Natural killer cell (primary cell): Measurements from ENCODE around the gene ANGPTL4. TPM values are rescaled to one million over a fixed set of nuclear protein-coding genes. Genes with fewer than 3 reads are reported as not detected.
A peak's percentile ranks its signal among the peaks of the same experiment; 100 is the strongest.
"Not testable (repeated sequence)": the region's sequence is repeated elsewhere in the genome, so short reads cannot be mapped to it uniquely, and the experiment has no call there.

Experiments used
- ATAC-seq, 3 donors: fragments of 150-1000 bp in 2 of 3; fragments of 200-7000 bp in 1 of 3; cut with Tn5 transposase; 1 replicate in 1 of 3; 2 replicates in 2 of 3; pipeline ENCODE4 v1.10.0; 2021; ENCODE audit warnings: mild to moderate bottlenecking in 2 of 3, moderate library complexity in 2 of 3
- DNase-seq, 2 donors: peaks; one replicate each; pipeline versions ENCODE4 v3.0.0 to v3.0.0-alpha.2; 2013 to 2021; ENCODE audit warnings: mixed read lengths in 1 of 2
- H3K27ac ChIP-seq: one replicate; pipeline ENCODE4 v1.5.1; 2013; ENCODE audit warnings: mild to moderate bottlenecking, low read length
- H3K27me3 ChIP-seq: one replicate; pipeline ENCODE4 v1.6.1; 2013; ENCODE audit warnings: low read length; ENCODE audit not compliant: control insufficient read depth, insufficient read depth
- H3K36me3 ChIP-seq: one replicate; pipeline ENCODE4 v1.6.1; 2013; ENCODE audit warnings: low read length; ENCODE audit not compliant: control insufficient read depth, insufficient read depth
- H3K4me1 ChIP-seq: one replicate; pipeline ENCODE4 v1.6.1; 2013; ENCODE audit warnings: low read length; ENCODE audit not compliant: control insufficient read depth, insufficient read depth
- H3K4me3 ChIP-seq: one replicate; pipeline ENCODE4 v1.5.1; 2013; ENCODE audit warnings: low read length
- H3K9me3 ChIP-seq: one replicate; pipeline ENCODE4 v1.6.1; 2013; ENCODE audit warnings: low read length; ENCODE audit not compliant: control insufficient read depth, insufficient read depth
- H3K27ac Mint-ChIP-seq, 2 donors: one replicate each; pipeline ENCODE4 v1.8.0; 2022; ENCODE audit warnings: mild to moderate bottlenecking in 2 of 2, mixed read lengths in 2 of 2, moderate library complexity in 1 of 2
- H3K27me3 Mint-ChIP-seq, 2 donors: one replicate each; pipeline ENCODE4 v1.8.0; 2022; ENCODE audit warnings: low read depth in 2 of 2, mixed read lengths in 2 of 2
- H3K36me3 Mint-ChIP-seq: one replicate; pipeline ENCODE4 v1.8.0; 2022; ENCODE audit warnings: mixed read lengths
- H3K4me1 Mint-ChIP-seq, 2 donors: one replicate each; pipeline ENCODE4 v1.8.0; 2022; ENCODE audit warnings: mixed read lengths in 2 of 2
- H3K4me3 Mint-ChIP-seq: one replicate; pipeline ENCODE4 v1.8.0; 2022; ENCODE audit warnings: mild to moderate bottlenecking, moderate library complexity, mixed read lengths
- H3K9me3 Mint-ChIP-seq, 2 donors: one replicate each; pipeline ENCODE4 v1.8.0; 2022; ENCODE audit warnings: mixed read lengths in 2 of 2
- WGBS: methylation state at CpG from one replicate; pipeline ENCODE4 v1.1.7; 2013; ENCODE audit warnings: missing lambda C conversion rate; ENCODE audit not compliant: insufficient coverage; 5-methylcytosine and 5-hydroxymethylcytosine counted together
- intact Hi-C: fragments of 100-400 bp; cut with micrococcal nuclease; formaldehyde crosslinking; loops from one replicate; pipeline ENCODE4 v1.14.2; 2022
- total RNA-seq, 4 donors: library from RNA; stranded (reverse); fragments of 120-200 nt in 1 of 4; gene quantifications; one replicate each; pipeline versions ENCODE4 v1.2.3 to v1.2.4, GENCODE V29; 2013 to 2022
- TF ChIP-seq, protein P1 (sequence below): fragments of 200-600 bp; IDR thresholded peaks from one replicate; pipeline ENCODE4 v1.8.0; 2022; ENCODE audit warnings: antibody characterized with exemption

The ANGPTL4 gene
- not detected for total RNA-seq
- total RNA-seq (2013): not detected

DNA sequence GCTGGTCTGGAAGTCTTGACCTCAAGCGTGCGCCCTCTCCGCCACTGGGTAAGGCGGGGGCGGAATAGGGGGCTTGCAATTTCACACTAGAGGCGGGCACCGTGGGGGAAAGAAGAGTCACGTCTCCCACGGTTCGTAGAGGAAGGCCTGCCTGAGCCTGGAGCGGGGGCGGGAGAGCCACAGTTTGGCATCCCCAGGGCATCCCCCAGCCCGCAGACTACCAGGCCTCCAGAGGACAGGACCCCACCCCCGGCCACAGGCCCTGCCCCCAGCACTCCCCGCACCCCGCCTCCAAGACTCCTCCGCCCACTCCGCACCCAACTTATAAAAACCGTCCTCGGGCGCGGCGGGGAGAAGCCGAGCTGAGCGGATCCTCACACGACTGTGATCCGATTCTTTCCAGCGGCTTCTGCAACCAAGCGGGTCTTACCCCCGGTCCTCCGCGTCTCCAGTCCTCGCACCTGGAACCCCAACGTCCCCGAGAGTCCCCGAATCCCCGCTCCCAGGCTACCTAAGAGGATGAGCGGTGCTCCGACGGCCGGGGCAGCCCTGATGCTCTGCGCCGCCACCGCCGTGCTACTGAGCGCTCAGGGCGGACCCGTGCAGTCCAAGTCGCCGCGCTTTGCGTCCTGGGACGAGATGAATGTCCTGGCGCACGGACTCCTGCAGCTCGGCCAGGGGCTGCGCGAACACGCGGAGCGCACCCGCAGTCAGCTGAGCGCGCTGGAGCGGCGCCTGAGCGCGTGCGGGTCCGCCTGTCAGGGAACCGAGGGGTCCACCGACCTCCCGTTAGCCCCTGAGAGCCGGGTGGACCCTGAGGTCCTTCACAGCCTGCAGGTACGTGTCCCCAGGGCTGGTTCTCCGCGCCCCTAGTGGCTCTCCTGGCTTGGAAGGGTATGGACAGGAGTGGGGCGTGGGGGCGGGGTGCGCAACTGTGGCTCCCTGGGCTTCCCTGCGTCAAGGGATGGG is at the start of gene ANGPTL4:
ANGPTL4 (plus strand) TSS at position 353 of the 969 bp plus-strand sequence; CDS start at position 520, 167 bp downstream.
- Histone ChIP-seq H3K27me3 (peaks cover 6% of the 10 kb centered on the region), H3K4me3 (no peak within 1 kb of the TSS), H3K9me3 (no peaks in the 10 kb centered on the region), H3K36me3 (no peaks in the 10 kb centered on the region), H3K4me1 (peaks cover 18% of the 10 kb centered on the region), H3K27ac (no peak within 1 kb of the TSS)
- TF ChIP-seq, protein P1, sequence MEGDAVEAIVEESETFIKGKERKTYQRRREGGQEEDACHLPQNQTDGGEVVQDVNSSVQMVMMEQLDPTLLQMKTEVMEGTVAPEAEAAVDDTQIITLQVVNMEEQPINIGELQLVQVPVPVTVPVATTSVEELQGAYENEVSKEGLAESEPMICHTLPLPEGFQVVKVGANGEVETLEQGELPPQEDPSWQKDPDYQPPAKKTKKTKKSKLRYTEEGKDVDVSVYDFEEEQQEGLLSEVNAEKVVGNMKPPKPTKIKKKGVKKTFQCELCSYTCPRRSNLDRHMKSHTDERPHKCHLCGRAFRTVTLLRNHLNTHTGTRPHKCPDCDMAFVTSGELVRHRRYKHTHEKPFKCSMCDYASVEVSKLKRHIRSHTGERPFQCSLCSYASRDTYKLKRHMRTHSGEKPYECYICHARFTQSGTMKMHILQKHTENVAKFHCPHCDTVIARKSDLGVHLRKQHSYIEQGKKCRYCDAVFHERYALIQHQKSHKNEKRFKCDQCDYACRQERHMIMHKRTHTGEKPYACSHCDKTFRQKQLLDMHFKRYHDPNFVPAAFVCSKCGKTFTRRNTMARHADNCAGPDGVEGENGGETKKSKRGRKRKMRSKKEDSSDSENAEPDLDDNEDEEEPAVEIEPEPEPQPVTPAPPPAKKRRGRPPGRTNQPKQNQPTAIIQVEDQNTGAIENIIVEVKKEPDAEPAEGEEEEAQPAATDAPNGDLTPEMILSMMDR: no peak
- Mint-ChIP-seq H3K4me3 (peak within 1 kb of the TSS; percentile 85), H3K4me1 (peaks cover 6 to 17% of the 10 kb centered on the region in 2 donors), H3K27ac (peak within 1 kb of the TSS in 1 of 2 donors; percentile 42), H3K9me3 (no peaks in the 10 kb centered on the region), H3K27me3 (peaks cover 8 to 23% of the 10 kb centered on the region in 2 donors), H3K36me3 (no peaks in the 10 kb centered on the region)
- intact Hi-C loops: no loop called here
- DNase-seq (peak in 1 of 2 donors; percentile 59), ATAC-seq (peak; percentile 49 to 81 (median 76))
- WGBS: 4% methylated on average over 81 of the region's 81 CpGs

DNA sequence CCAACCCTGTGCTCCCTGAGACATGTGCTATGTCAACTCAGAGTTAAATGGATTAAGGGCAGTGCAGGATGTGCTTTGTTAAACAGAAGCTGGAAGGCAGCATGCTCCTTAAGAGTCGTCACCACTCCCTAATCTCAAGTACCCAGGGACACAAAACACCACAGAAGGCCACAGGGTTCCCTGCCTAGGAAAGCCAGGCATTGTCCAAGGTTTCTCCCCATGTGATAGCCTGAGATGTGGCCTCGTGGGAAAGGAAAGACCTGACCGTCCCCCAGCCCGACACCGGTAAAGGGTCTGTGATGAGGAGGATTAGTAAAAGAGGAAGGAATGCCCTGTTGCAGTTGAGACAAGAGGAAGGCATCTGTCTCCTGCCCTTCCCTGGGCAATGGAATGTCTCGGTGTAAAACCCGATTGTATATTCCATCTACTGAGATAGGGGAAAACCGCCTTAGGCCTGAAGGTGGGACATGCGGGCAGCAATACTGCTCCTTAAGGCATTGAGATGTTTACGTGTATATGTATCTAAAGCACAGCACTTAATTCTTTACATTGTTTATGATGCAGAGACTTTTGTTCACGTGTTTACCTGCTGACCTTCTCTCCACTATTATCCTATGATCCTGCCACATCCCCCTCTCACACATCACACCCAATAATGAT is 48.8 kb upstream of the ANGPTL4 start:
- H3K27me3 ChIP-seq, H3K4me3 ChIP-seq, intact Hi-C loops, H3K9me3 Mint-ChIP-seq, ATAC-seq, DNase-seq, H3K36me3 Mint-ChIP-seq, H3K4me1 ChIP-seq, H3K27ac Mint-ChIP-seq, H3K27me3 Mint-ChIP-seq, H3K27ac ChIP-seq, H3K4me3 Mint-ChIP-seq, H3K9me3 ChIP-seq, H3K4me1 Mint-ChIP-seq: not testable (repeated sequence)
- H3K36me3 ChIP-seq: peaks cover 34% of the 10 kb centered on the region
- WGBS: 94% methylated on average over 11 of the region's 11 CpGs

DNA sequence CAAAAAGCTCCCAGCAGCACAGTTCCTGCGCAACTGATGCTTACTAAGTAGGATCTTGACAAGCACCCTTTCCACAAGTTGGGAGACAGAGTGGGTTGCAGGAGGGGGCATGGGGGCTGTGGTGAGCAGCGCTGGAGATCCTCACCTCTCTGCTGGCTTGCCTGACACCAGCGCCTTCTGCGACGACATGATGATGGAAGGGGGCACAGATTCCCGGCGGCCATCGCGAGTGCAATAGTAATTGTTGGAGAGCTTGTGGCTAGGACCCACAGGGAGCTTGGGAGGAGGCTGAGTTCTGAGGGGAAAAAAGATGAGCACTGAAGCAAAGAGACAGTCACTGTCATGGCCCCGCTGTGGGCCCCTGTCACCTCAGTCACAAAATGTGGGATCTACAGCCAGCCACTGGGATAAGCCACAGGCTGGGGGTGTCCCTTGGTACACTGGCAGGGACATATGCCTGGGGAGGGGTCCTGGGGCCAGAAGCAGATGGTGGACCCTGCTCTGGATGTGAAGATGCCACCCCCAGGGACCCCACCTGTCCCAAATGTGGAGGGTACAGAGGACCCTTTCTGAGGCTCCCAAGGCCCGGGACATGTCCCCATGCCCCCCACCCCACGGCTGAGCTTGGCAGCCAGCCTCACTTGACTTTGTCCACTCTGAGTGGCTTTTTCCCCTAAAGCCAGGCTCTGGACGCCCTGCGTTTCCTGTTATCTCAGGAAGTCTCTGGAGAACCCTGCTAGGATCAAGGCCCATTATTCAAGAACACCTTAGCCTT is 47.4 kb upstream of the ANGPTL4 start:
- WGBS: 96% methylated on average over 14 of the region's 14 CpGs
- H3K4me1 Mint-ChIP-seq: peaks cover 18 to 22% of the 10 kb centered on the region in 2 donors
- H3K27me3 Mint-ChIP-seq: no peaks in the 10 kb centered on the region
- H3K27me3 ChIP-seq: no peaks in the 10 kb centered on the region
- no peaks in the 10 kb centered on the region for H3K36me3 Mint-ChIP-seq
- no peak overlapping the region for H3K4me3 ChIP-seq
- TF ChIP-seq, protein P1: no peak
- H3K9me3 Mint-ChIP-seq: no peaks in the 10 kb centered on the region
- ATAC-seq: no peak
- peaks cover 15% of the 10 kb centered on the region for H3K4me1 ChIP-seq
- no peak overlapping the region for H3K27ac Mint-ChIP-seq
- no peak overlapping the region for H3K4me3 Mint-ChIP-seq
- intact Hi-C loops: no loop called here
- peaks cover 25% of the 10 kb centered on the region for H3K36me3 ChIP-seq
- DNase-seq: no peak
- H3K9me3 ChIP-seq: no peaks in the 10 kb centered on the region
- H3K27ac ChIP-seq: no peak overlapping the region

- DNase-seq, H3K27ac ChIP-seq, ATAC-seq, H3K27me3 ChIP-seq, H3K4me3 ChIP-seq, H3K36me3 Mint-ChIP-seq, H3K27me3 Mint-ChIP-seq, H3K9me3 Mint-ChIP-seq, intact Hi-C loops, H3K27ac Mint-ChIP-seq, H3K9me3 ChIP-seq: not testable (repeated sequence)
- peak overlapping the region; percentile 6 for H3K4me3 Mint-ChIP-seq
- peaks cover 24 to 33% of the 10 kb centered on the region in 2 donors for H3K4me1 Mint-ChIP-seq
- H3K4me1 ChIP-seq: peaks cover 31% of the 10 kb centered on the region
- peaks cover 27% of the 10 kb centered on the region for H3K36me3 ChIP-seq
- 89% methylated on average over 7 of the region's 9 CpGs for WGBS
Observed at GRCh38 chr19:8318835-8319234, 45.1 kb upstream of the ANGPTL4 start.
